Liver (tissue), 9 donors: ENCODE data around the gene CCNL1. TPM values are rescaled to one million over a fixed set of nuclear protein-coding genes. Genes with fewer than 3 reads are reported as not detected.

Experiments
- DNase-seq: peaks from one replicate; pipeline ENCODE4 v3.0.0-alpha.2; 2017; ENCODE audit warnings: low spot score
- H3K27ac ChIP-seq, 2 donors: one replicate each; pipeline ENCODE4 v1.7.0; 2013; ENCODE audit warnings: inconsistent platforms in 2 of 2, low read length in 2 of 2, control low read depth in 1 of 2, low read depth in 1 of 2, mild to moderate bottlenecking in 1 of 2
- H3K27me3 ChIP-seq, 4 donors: one replicate each; pipeline versions ENCODE4 v1.6.1 to v1.7.0; 2013; ENCODE audit warnings: low read length in 3 of 4, inconsistent platforms in 1 of 4, mild to moderate bottlenecking in 1 of 4, moderate library complexity in 1 of 4; ENCODE audit not compliant: control insufficient read depth in 4 of 4, insufficient read depth in 4 of 4
- H3K36me3 ChIP-seq, 4 donors: one replicate each; pipeline versions ENCODE4 v1.6.1 to v1.7.0; 2013; ENCODE audit warnings: low read length in 3 of 4, mild to moderate bottlenecking in 3 of 4, low read depth in 1 of 4, moderate library complexity in 1 of 4; ENCODE audit not compliant: control insufficient read depth in 4 of 4, insufficient read depth in 3 of 4
- H3K4me1 ChIP-seq, 4 donors: one replicate each; pipeline versions ENCODE4 v1.6.1 to v1.7.0; 2013; ENCODE audit warnings: low read length in 3 of 4, mild to moderate bottlenecking in 3 of 4, moderate library complexity in 1 of 4; ENCODE audit not compliant: control insufficient read depth in 4 of 4, insufficient read depth in 4 of 4
- H3K4me3 ChIP-seq, 3 donors: one replicate each; pipeline versions ENCODE4 v1.6.1 to v1.7.0; 2013; ENCODE audit warnings: low read length in 3 of 3, control low read depth in 1 of 3, low read depth in 1 of 3, mild to moderate bottlenecking in 1 of 3
- H3K9ac ChIP-seq, 2 donors: one replicate each; pipeline ENCODE4 v1.7.0; 2013; ENCODE audit warnings: low read length in 2 of 2, mild to moderate bottlenecking in 2 of 2, moderate library complexity in 2 of 2, control low read depth in 1 of 2, low read depth in 1 of 2
- H3K9me3 ChIP-seq, 4 donors: one replicate each; pipeline versions ENCODE4 v1.6.1 to v1.7.0; 2013; ENCODE audit warnings: low read length in 3 of 4; ENCODE audit not compliant: control insufficient read depth in 4 of 4
- ATF3 ChIP-seq: IDR thresholded peaks from 2 replicates; pipeline ENCODE4 v1.6.1; 2016; ENCODE audit warnings: antibody characterized with exemption
- CTCF ChIP-seq: fragments of 150-350 bp; IDR thresholded peaks from 2 replicates; pipeline ENCODE4 v1.5.1; 2017; ENCODE audit warnings: improper control_type of control experiment, low read depth, low read length; ENCODE audit not compliant: missing input control
- EGR1 ChIP-seq, 2 donors: IDR thresholded peaks; 2 replicates each; pipeline ENCODE4 v1.6.1; 2016 to 2018; ENCODE audit warnings: antibody characterized with exemption in 2 of 2, low read depth in 2 of 2
- FOXA1 ChIP-seq: IDR thresholded peaks from 2 replicates; pipeline ENCODE4 v1.6.1; 2016; ENCODE audit warnings: antibody characterized with exemption
- FOXA2 ChIP-seq: IDR thresholded peaks from 2 replicates; pipeline ENCODE4 v1.6.1; 2016; ENCODE audit warnings: antibody characterized with exemption
- GABPA ChIP-seq, 2 donors: IDR thresholded peaks in 1 of 2; conservative IDR thresholded peaks in 1 of 2; 2 replicates each; pipeline ENCODE4 v1.6.1; 2016; ENCODE audit warnings: antibody characterized with exemption in 2 of 2, mild to moderate bottlenecking in 1 of 2, moderate library complexity in 1 of 2
- HNF4A ChIP-seq, 2 donors: conservative IDR thresholded peaks; 2 replicates each; pipeline ENCODE4 v1.6.1; 2016; ENCODE audit warnings: antibody characterized with exemption in 2 of 2, mild to moderate bottlenecking in 2 of 2
- HNF4G ChIP-seq: IDR thresholded peaks from 2 replicates; pipeline ENCODE4 v1.6.1; 2016; ENCODE audit warnings: antibody characterized with exemption
- JUND ChIP-seq, 2 donors: IDR thresholded peaks; 2 replicates each; pipeline ENCODE4 v1.6.1; 2016; ENCODE audit warnings: antibody characterized with exemption in 2 of 2
- MAX ChIP-seq: IDR thresholded peaks from 2 replicates; pipeline ENCODE4 v1.6.1; 2016; ENCODE audit warnings: antibody characterized with exemption
- NR2F2 ChIP-seq: IDR thresholded peaks from 2 replicates; pipeline ENCODE4 v1.6.1; 2016; ENCODE audit warnings: antibody characterized with exemption
- RAD21 ChIP-seq, 2 donors: IDR thresholded peaks; 2 replicates each; pipeline ENCODE4 v1.6.1; 2016; ENCODE audit warnings: antibody characterized with exemption in 2 of 2, mild to moderate bottlenecking in 2 of 2
- RXRA ChIP-seq, 2 donors: IDR thresholded peaks; 2 replicates each; pipeline ENCODE4 v1.6.1; 2017 to 2018; ENCODE audit warnings: antibody characterized with exemption in 2 of 2, mild to moderate bottlenecking in 1 of 2
- TAF1 ChIP-seq: conservative IDR thresholded peaks from 2 replicates; pipeline ENCODE4 v1.6.1; 2016; ENCODE audit warnings: antibody characterized with exemption, mild to moderate bottlenecking
- YY1 ChIP-seq: IDR thresholded peaks from 2 replicates; pipeline ENCODE4 v1.6.1; 2016; ENCODE audit warnings: antibody characterized with exemption, mild to moderate bottlenecking
- WGBS: extraction: QIAGEN DNeasy Blood & Tissue Kit; methylation state at CpG from one replicate; pipeline ENCODE4 v1.1.7; 2013; 5-methylcytosine and 5-hydroxymethylcytosine counted together
- polyA plus RNA-seq, 2 donors: library from polyadenylated mRNA; stranded (reverse) in 1 of 2; unstranded in 1 of 2; fragments of 200-250 nt in 1 of 2; fragments of >200 nt in 1 of 2; fragmentation: Nextera tagmentation in 1 of 2; extraction: Ambion mirVana in 1 of 2; gene quantifications; one replicate each; pipeline versions ENCODE4 v1.2.1 to v1.2.3, GENCODE V29; 2013 to 2015
- total RNA-seq, 2 donors: library from RNA; depleted of rRNA; stranded (reverse); fragments of >200 nt; gene quantifications; one replicate each; pipeline ENCODE4 v1.2.3, GENCODE V29; 2014
- TF ChIP-seq, protein P1 (sequence below): IDR thresholded peaks from 2 replicates; pipeline ENCODE4 v1.6.1; 2016; ENCODE audit warnings: antibody characterized with exemption, mild to moderate bottlenecking
- donor health status: healthy.
- donor health status: healthy.
- donor health status: healthy.
- donor health status: healthy.
- donor health status: healthy.

CCNL1 gene
- total and polyA plus RNA-seq, 4 donors, result 22.7 to 163 (median 95.0) TPM

DNA sequence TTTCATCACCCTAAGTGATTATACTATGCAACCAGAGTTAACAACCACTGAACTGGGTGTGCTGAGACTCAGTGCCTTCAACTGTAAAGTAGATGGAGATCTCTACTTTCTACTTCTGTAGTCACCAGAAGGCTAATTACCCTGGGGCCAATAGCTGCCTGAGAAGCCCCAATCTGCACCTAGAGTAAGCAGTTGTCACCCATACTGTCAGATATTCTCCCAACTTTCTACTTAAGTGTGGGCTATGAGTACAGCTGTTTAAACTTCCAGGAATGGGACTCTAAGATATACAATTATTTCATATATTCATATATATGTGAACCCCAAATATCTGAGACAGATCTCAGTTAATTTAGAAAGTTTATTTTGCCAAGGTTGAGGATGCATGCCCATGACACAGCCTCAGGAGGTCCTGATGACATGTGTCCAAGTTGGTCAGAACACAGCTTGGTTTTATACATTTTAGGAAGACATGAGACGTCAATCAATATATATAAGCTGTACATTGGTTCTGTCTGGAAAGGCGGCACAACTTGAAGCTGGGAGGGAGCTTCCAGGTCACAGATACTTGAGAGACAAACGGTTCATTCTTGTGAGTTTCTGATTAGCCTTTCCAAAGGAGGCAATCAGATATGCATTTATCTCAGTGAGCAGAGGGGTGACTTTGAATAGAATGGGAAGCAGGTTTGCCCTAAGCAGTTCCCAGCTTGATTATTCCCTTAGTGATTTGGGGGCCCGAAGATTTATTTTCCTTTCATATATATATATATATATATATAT lies 41.9 kb downstream of the CCNL1 start:
- 94% methylated on average over 4 of the region's 4 CpGs for WGBS
- peaks cover 3 to 38% (median 29%) of the 10 kb centered on the region in 4 donors for H3K4me1 ChIP-seq

DNA sequence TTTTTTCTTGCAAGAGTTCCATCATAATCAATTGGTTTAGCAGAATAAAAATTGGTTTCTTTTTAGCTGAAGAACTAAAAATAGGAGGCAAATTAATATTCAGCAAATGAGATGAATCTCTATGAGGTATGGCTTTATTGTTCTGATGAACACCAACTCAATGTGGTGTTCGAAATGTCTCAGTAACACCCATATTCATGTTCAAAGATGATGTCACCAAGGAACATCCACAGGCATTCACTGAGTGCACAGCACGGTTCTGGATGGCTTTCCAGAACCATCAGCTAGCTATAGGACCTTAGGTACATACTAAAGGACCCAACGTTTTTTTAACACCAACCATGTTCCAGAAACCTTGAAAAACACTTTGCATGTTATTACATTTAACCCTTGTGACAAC lies 42.7 kb downstream of the CCNL1 start:
- Histone ChIP-seq H3K4me3 (no peak overlapping the region), H3K4me1 (peaks cover 0 to 30% (median 21%) of the 10 kb centered on the region in 4 donors), H3K9ac (no peak overlapping the region), H3K36me3 (no peaks in the 10 kb centered on the region), H3K27me3 (no peaks in the 10 kb centered on the region), H3K27ac (no peak overlapping the region), H3K9me3 (no peaks in the 10 kb centered on the region)
- 74% methylated on average over 3 of the region's 3 CpGs for WGBS
- no peak for DNase-seq
- TF ChIP-seq TAF1, result no peak
- no peak for TF ChIP-seq CTCF
- no peak for TF ChIP-seq HNF4G
- no peak for TF ChIP-seq RAD21 (IDR thresholded peaks at IDR 0.05)
- no peak for TF ChIP-seq NR2F2
- TF ChIP-seq JUND (IDR thresholded peaks at IDR 0.05), result no peak
- TF ChIP-seq RXRA (IDR thresholded peaks at IDR 0.05), result no peak
- TF ChIP-seq MAX, result no peak
- TF ChIP-seq GABPA (IDR thresholded peaks at IDR 0.05 in 1 of 2, conservative IDR thresholded peaks at IDR 0.05 in 1 of 2), result no peak
- TF ChIP-seq EGR1 (IDR thresholded peaks at IDR 0.05; ENCODE audit: low read depth in 2 of 2), result no peak
- TF ChIP-seq HNF4A (conservative IDR thresholded peaks at IDR 0.05), result no peak

More for the DNA sequence above, 41.9 kb downstream of the CCNL1 start:
- TF ChIP-seq RAD21 (IDR thresholded peaks at IDR 0.05), result no peak
- TF ChIP-seq, protein P1, sequence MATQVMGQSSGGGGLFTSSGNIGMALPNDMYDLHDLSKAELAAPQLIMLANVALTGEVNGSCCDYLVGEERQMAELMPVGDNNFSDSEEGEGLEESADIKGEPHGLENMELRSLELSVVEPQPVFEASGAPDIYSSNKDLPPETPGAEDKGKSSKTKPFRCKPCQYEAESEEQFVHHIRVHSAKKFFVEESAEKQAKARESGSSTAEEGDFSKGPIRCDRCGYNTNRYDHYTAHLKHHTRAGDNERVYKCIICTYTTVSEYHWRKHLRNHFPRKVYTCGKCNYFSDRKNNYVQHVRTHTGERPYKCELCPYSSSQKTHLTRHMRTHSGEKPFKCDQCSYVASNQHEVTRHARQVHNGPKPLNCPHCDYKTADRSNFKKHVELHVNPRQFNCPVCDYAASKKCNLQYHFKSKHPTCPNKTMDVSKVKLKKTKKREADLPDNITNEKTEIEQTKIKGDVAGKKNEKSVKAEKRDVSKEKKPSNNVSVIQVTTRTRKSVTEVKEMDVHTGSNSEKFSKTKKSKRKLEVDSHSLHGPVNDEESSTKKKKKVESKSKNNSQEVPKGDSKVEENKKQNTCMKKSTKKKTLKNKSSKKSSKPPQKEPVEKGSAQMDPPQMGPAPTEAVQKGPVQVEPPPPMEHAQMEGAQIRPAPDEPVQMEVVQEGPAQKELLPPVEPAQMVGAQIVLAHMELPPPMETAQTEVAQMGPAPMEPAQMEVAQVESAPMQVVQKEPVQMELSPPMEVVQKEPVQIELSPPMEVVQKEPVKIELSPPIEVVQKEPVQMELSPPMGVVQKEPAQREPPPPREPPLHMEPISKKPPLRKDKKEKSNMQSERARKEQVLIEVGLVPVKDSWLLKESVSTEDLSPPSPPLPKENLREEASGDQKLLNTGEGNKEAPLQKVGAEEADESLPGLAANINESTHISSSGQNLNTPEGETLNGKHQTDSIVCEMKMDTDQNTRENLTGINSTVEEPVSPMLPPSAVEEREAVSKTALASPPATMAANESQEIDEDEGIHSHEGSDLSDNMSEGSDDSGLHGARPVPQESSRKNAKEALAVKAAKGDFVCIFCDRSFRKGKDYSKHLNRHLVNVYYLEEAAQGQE, result no peak
- no peak for TF ChIP-seq HNF4A (conservative IDR thresholded peaks at IDR 0.05)
- TF ChIP-seq CTCF, result no peak
- TF ChIP-seq JUND (IDR thresholded peaks at IDR 0.05), result no peak
- TF ChIP-seq ATF3, result no peak
- TF ChIP-seq HNF4G, result no peak
- no peak for TF ChIP-seq FOXA2
- no peak for TF ChIP-seq GABPA (IDR thresholded peaks at IDR 0.05 in 1 of 2, conservative IDR thresholded peaks at IDR 0.05 in 1 of 2)
- TF ChIP-seq MAX, result no peak
- TF ChIP-seq EGR1 (IDR thresholded peaks at IDR 0.05; ENCODE audit: low read depth in 2 of 2), result no peak
- TF ChIP-seq TAF1, result no peak
- no peak for TF ChIP-seq NR2F2
- no peak for TF ChIP-seq FOXA1
- no peak for TF ChIP-seq YY1
- TF ChIP-seq RXRA (IDR thresholded peaks at IDR 0.05), result no peak
- H3K4me3 ChIP-seq, result no peak overlapping the region
- no peaks in the 10 kb centered on the region for H3K9me3 ChIP-seq
- H3K27me3 ChIP-seq, result no peaks in the 10 kb centered on the region
- no peak overlapping the region for H3K27ac ChIP-seq
- no peaks in the 10 kb centered on the region for H3K36me3 ChIP-seq
- H3K9ac ChIP-seq, result no peak overlapping the region
- DNase-seq, result no peak
